ENCODE results near the gene ABHD17B.

The ABHD17B gene

DNA sequence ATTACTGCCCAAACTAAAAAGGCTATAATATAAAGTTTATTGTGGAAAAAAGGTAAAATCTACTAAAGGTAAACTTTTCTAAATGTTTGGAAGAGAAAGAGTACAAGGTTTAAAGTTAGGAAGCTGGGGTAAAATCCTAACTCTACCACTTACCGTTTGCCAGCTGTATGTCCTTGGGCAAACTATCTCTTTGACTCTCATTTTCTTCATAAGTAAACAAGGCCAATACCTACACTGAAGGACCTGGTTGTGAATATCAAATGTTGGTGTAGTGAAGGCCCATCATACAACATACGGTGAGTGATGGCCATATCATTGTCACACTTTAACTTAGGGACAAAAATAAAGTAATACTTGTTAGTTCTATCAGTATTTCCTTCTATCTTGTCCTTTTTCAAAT, 34.9 kb downstream of the ABHD17B start:
- DNase-seq: no peak

DNA sequence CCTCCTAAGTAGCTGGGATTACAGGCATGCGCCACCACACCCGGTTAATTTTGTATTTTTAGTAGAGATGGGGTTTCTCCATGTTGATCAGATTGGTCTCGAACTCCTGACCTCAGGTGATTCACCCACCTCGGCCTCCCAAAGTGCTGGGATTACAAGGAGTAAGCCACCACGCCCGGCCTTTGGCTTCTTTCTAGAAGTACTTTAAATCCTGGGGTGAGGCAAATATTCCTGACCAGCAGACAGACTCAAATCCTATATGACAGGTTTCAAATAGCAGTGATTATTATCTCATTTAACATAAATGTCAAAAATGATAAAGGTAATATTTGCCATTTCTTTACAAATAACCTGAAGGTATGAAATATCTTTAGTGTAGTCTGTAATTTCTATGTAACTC, 35.6 kb downstream of the ABHD17B start:
- no peak for DNase-seq

DNA sequence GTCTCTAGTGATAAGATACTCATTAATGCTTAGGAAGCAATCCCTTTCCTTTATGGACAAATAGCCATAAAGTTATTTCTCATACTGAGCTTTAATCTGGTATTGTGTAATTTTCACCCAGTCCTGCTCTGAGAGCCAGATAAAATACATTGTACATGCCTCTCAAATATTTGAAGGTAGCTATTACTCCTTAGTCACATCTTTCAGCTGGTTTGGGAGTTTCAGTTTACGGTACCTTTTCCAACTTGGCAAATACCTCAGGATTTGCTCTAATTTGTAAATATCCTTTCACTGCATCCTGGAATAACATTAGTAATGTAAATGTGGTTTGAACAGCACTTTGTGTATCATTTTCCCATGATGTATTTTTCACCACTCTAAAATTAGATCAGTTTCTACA, 47.4 kb downstream of the ABHD17B start:
- no peak for DNase-seq

- no peak for DNase-seq
Measured at GRCh38 chr9:71861618-71862017, 49.4 kb downstream of the ABHD17B start.

GRCh38 chr9:71859939-71860338, 51.1 kb downstream of the ABHD17B start:
- no peak for DNase-seq

DNA sequence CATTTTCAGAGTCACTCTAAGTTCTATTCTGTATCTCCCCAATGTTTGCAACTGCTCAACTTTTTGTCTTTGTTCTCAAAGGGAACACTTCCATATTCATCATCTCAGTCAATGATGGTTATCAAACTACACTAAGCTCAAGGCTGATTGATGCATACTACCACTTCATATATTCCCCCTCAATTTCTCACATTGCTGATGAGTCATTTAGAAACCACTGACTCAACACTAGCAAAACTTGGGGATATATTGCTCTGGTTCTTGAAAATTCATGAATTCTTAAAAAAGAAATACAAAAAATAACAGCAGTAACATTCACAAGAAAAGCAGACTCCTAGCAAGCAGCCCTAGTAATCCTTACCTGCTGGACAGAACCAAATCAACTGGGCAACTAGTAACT, 52.2 kb downstream of the ABHD17B start:
- DNase-seq: no peak

DNA sequence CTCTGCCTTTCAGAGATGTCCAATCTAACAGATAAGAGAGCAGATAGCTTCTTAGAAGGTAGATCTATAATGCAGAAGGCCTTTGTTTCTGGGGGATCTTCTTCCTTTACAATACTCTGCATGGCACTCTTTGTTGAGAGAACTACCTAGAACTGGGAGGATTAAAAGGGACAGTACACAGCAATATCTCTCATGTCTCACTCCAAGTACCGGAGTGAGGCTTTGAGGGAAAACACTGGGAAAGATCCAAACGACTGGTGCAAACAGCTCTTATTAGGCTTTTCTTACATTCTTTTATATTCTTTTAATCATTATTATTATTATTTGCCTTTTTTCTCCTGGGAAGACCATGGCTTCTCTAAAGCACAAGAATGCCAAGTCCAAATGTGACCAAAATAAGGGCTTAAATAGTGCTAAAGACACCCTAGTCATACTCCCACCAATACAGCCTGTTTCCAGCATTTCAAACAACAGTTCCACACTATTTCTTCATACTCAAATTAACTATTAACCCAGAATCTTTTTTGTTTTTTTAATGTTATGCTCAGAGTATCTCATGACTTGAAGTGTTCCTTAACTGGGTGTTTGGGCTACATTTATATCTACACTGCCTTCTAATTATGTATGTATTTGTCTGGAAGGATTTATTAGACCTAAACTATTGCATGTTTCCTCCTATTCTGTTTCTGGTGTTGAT, 52.7 kb downstream of the ABHD17B start:
- no peak for DNase-seq

GRCh38 chr9:71857159-71857558, 53.8 kb downstream of the ABHD17B start:
- DNase-seq: no peak

DNA sequence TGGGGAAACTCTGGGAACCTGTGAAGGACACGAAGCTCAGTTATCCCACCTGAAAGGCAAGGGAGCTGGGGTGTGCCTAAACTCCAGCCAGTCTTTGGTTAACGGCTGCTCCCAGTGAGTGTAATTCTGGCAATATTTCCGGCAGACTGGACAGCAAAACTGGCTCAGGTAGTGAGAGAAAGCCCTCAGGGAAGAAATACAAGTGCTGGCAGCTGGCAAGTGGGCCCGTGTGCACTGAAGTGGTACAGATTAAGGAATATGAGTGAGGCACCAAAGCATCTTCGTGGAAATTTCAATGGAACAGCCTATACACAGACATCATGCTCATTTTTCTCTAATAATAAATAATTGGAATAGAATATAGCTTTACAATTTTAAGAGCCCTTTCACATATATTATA, 56.2 kb downstream of the ABHD17B start:
- no peak for DNase-seq

GRCh38 chr9:71853084-71853483, 57.9 kb downstream of the ABHD17B start:
- no peak for DNase-seq

DNA sequence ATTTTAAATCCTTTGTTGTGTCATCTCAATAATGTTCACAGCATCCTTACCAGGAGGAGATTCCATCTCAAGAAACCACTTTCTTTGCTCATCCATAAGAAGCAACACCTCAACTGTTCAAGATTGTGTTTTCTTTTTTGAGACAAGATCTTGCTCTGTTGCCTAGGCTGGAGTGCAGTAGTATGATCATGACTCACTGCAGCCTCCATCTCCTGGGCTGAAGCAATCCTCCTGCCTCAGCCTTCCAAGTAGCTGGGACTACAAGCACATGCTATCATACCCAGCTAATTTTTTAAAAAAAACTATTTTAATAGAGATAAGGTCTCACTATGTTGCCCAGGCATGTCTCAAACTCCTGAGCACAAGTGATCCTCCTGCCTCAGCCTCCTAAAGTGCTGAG, 60.0 kb downstream of the ABHD17B start:
- DNase-seq: no peak

DNA sequence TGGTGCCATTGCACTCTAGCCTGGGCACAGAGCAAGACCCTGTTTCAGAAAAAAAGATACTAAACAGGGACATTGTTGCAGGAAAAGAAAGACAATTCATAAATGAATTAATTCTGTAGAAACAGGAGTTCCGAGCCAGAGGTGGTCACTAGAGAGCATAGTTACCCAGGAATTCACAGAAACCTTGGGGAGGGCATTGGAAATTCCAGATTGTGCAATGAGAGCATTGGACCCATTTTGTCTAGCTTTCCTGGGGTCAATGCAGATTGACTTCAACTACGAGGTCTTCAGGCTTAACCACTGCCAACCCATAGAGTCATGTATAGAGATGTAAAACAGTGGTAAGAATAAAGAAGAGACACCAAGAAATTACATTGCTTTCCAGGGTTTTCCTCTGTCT, 63.1 kb downstream of the ABHD17B start:
- no peak for DNase-seq

GRCh38 chr9:71844808-71845207, 66.2 kb downstream of the ABHD17B start:
- no peak for DNase-seq

GRCh38 chr9:71839668-71840067, 71.3 kb downstream of the ABHD17B start:
- no peak for DNase-seq

DNA sequence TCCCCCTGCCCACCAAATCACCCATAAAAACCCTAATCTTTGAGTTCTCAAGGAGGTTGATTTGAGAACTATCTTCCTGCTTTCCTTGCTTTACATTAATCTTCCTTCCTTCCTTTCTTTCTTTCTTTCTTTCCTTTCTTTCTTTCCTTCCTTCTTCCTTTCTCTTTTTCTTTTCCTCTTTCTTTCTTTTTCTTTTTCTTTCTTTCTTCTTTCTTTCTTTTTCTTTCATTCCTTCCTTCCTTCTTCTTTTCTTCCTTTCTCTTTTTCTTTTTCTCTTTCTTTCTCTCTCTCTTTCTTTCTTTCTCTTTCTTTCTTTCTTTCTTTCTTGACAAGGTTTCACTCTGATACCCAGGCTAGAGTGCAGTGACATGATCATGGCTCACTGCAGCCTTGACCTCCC, 75.4 kb downstream of the ABHD17B start:
- DNase-seq: no peak

GRCh38 chr9:71830929-71831328, 80.1 kb downstream of the ABHD17B start:
- no peak for DNase-seq

GRCh38 chr9:71830153-71830552, 80.8 kb downstream of the ABHD17B start:
- DNase-seq: no peak

DNA sequence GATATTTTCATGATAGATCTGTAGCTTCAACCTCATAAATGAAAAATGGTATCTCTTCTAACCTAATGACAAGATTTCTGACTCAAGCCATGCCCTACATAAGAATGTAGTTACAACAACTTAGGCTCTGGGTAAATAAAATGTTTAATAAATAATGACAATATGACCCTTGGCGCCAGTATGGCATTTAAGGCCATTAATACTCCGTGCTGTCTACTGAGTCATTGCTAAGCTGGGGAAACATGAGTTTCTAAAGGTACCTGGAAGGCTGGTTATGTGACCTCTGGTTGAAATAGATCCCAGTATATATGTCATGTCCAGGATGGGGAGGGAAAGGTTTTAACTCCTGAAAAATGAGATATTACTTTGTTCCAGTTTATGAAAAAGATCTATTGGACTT, 84.7 kb downstream of the ABHD17B start:
- DNase-seq: no peak

- DNase-seq: no peak
Measured at GRCh38 chr9:71824257-71824656, 86.7 kb downstream of the ABHD17B start.

- DNase-seq: no peak
Measured at GRCh38 chr9:71822935-71823334, 88.1 kb downstream of the ABHD17B start.

- DNase-seq: no peak
Measured at GRCh38 chr9:71822456-71822855, 88.5 kb downstream of the ABHD17B start.

GRCh38 chr9:71821405-71821804, 89.6 kb downstream of the ABHD17B start:
- DNase-seq: no peak

DNA sequence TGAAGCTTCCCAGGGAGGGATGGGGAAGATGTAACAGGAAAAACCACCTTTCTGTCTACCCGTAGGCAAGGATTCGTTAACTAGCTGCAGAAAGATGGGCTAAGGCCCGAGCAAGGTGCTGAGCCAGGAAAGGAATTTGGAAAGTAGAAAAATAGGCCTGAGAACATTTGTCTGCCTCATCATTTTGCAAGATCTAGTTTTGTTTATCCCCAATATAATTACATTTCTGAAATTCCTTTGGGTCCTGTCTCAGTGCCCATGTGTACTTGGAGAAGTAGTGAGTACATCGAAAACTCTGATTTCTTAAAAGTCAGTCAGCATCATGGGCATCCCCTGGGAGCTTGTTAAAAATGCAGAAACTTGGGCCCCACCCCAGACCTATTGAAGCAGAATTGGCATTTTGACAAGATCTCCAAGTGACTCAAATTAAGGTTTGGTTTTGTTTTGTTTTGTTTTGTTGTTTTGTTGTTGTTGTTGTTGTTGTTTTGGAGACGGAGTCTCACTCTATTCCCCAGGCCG, 90.5 kb downstream of the ABHD17B start:
- no peak for DNase-seq

DNA sequence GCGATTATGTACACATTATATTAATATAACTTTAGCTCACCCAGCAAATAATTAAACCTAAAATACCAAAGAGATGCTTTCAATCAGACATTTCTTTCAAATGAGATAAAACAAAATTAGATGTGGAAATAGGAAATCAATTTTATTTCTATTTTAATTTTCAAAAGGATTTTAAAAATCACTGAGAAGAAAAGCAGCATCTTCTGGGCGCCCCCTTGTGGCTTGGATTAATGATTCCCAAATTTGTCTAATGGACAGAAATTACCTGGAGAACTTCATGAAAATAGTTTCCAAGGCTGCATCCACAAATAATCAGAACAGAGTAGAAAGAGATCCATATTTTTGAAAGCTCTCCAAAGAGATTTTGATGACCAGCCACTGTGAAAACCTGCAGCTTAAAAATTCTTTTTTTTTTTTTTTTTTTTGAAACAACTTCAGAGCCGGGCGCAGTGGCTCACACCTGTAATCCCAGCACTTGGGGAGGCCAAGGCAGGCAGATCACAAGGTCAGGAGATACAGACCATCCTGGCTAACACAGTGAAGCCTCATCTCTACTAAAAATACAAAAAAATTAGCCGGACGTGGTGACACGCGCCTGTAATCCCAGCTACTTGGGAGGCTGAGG, 91.8 kb downstream of the ABHD17B start:
- peak; percentile 18 for DNase-seq

DNA sequence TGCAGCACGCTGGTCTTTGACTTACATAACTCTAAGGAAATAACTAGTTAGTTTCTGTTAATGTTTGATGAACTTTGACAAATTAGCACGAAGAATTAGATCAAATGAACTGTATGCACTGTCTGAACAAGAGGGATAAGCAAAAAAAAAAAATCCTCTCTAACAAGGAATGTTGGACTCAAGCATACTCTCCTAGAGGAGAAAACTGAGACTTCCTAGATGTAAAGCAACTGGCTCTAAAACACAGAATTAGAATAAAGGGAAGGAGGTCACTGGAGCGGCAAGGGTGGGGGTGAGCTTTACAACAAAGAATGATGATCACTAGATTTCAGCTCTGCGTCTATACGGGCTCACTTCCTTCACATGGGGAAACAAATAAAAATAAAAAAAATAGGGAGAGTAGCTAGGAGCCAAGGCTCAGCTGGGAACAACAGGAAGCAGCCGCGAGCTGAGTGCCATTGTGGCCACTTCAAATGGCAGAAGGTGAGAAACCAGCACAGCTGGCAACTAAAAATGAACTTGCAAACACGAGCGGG, 94.0 kb downstream of the ABHD17B start:
- no peak for DNase-seq

Data from amniotic stem cell (primary cell).